Activated T-helper 2 cell treated with anti-CD3 and anti-CD28 coated beads, Interferon-gamma antibody, Interleukin-2, Interleukin-4, amounts not matched to agents 10 μg/mL and 5 μg/mL and 100 μg/mL, durations not matched to agents 14 hours and 24 hours and 36 hours (primary cell): ENCODE data around the gene AGAP1. TPM values are rescaled to one million over a fixed set of nuclear protein-coding genes. Genes with fewer than 3 reads are reported as not detected.

ENCODE experiments used
- DNase-seq: peaks from one replicate; pipeline ENCODE4 v3.0.0; 2021; ENCODE audit warnings: low spot score
- H3K27ac Mint-ChIP-seq: one replicate; pipeline ENCODE4 v1.8.0; 2021; ENCODE audit warnings: mixed read lengths
- H3K27me3 Mint-ChIP-seq: one replicate; pipeline ENCODE4 v1.8.0; 2021; ENCODE audit warnings: low read depth, mixed read lengths
- H3K36me3 Mint-ChIP-seq: one replicate; pipeline ENCODE4 v1.8.0; 2021; ENCODE audit warnings: low read depth, mixed read lengths
- H3K4me1 Mint-ChIP-seq: one replicate; pipeline ENCODE4 v1.8.0; 2021; ENCODE audit warnings: low read depth, mixed read lengths
- H3K4me3 Mint-ChIP-seq: one replicate; pipeline ENCODE4 v1.8.0; 2021; ENCODE audit warnings: low read depth, mild to moderate bottlenecking, moderate library complexity, mixed read lengths
- H3K9me3 Mint-ChIP-seq: one replicate; pipeline ENCODE4 v1.8.0; 2021; ENCODE audit warnings: mixed read lengths
- intact Hi-C: fragments of 100-400 bp; cut with micrococcal nuclease; formaldehyde crosslinking; loops from one replicate; pipeline ENCODE4 v1.15.1; 2023
- total RNA-seq: library from RNA; stranded (reverse); gene quantifications from 2 replicates; pipeline ENCODE4 v1.2.3, GENCODE V29; 2022

The AGAP1 gene
- total RNA-seq, 1 donor from 2014 or later: 1.8 TPM

DNA sequence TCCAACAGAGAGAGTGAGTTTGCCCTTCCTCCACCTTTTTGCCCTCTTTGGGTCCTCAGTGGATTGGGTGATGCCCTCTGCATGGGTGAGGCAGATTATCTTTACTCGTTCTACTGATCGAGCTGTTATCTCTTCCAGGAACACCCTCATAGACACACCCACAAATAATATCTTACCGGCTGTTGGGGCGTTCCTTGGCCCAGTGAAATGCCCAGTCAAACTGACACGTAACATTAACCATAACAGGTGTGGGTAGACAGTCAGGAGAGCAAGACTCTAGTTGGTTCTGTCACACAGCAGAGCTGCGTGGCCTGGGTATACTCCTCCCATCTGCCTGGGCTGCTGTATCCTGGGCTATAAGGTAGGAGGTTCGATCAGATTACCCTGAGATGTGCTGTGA, 144.1 kb downstream of the AGAP1 start:
- Mint-ChIP-seq H3K4me3 (no peak overlapping the region), H3K4me1 (peaks cover 1% of the 10 kb centered on the region), H3K9me3 (no peaks in the 10 kb centered on the region), H3K27me3 (peaks cover 4% of the 10 kb centered on the region), H3K36me3 (no peaks in the 10 kb centered on the region), H3K27ac (no peak overlapping the region)
- no peak for DNase-seq
- intact Hi-C loops: no loop called here

DNA sequence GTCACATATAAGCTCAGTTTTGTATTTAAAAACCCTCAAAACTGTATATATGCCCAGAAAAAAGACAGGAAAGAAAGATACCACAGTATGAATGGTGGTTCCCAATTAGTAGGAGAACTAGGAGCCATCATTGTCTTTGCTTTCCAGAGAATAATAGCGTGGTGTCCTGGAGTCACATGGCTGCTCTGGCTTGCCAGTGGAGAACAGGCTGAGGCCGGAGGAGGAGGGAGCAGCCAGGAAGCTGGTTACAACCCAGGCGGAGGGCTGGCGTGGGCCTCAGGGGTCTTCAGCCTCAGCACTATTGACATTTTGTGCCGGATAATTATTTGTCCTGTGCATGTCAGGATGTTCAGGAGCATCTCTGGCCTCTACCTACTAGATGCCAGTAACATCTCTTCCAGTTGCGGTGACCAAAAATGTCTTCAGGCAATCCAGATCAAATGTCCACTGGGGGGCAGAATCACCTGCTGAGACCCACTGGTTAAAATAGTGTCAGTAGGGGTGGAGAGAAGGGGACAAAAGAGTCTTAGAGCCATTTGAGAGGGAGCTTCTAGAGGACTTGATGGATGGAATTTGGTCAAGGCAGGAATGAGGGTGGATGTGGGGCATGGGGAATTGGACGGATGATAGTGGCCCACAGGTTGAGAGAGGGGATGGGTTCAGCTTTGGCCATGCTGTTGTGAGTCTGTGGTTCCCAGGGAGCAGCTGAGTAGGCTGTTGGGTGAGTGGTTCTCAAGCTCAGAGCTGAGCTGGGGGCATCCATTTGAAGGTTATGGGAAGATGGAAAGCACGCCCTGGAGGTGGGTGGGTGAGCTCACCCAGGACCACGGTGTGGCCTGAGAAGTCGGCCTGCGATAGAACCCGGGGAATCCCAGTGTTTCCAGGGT, 144.9 kb downstream of the AGAP1 start:
- intact Hi-C loops: no loop called here
- H3K4me3 Mint-ChIP-seq: no peak overlapping the region

DNA sequence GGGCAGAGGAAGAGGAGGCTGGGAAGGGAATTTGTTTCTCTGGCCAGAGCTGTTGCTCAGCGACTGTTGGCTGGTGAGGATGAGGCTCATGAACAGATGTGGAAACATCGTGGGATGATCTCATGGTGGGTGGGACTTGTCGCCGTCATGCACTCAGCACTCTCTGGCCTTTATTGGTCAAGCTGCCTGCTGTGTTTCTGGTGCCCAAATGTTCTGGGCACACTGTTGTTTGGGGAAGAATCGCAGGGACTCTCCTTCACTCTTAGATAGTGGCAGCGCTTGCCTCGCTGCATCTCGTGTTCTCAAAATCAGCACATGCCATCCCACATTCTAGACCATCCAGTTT, 145.6 kb downstream of the AGAP1 start:
- no peak for DNase-seq
- no peak overlapping the region for H3K4me3 Mint-ChIP-seq
- H3K27ac Mint-ChIP-seq: no peak overlapping the region
- no peaks in the 10 kb centered on the region for H3K36me3 Mint-ChIP-seq
- peaks cover 4% of the 10 kb centered on the region for H3K27me3 Mint-ChIP-seq
- H3K4me1 Mint-ChIP-seq: peaks cover 1% of the 10 kb centered on the region
- H3K9me3 Mint-ChIP-seq: no peaks in the 10 kb centered on the region
- intact Hi-C loops: no loop called here

More for the DNA sequence above, 144.9 kb downstream of the AGAP1 start:
- no peaks in the 10 kb centered on the region for H3K9me3 Mint-ChIP-seq
- peaks cover 1% of the 10 kb centered on the region for H3K4me1 Mint-ChIP-seq
- H3K27ac Mint-ChIP-seq: no peak overlapping the region
- H3K27me3 Mint-ChIP-seq: peaks cover 4% of the 10 kb centered on the region
- no peak for DNase-seq
- H3K36me3 Mint-ChIP-seq: no peaks in the 10 kb centered on the region

- no peak overlapping the region for H3K27ac Mint-ChIP-seq
- intact Hi-C loops: no loop called here
- H3K4me1 Mint-ChIP-seq: peaks cover 1% of the 10 kb centered on the region
- peaks cover 4% of the 10 kb centered on the region for H3K27me3 Mint-ChIP-seq
- H3K4me3 Mint-ChIP-seq: no peak overlapping the region
- DNase-seq: no peak
- no peaks in the 10 kb centered on the region for H3K9me3 Mint-ChIP-seq
- no peaks in the 10 kb centered on the region for H3K36me3 Mint-ChIP-seq
Observed at GRCh38 chr2:235639885-235640284, 146.0 kb downstream of the AGAP1 start.

DNA sequence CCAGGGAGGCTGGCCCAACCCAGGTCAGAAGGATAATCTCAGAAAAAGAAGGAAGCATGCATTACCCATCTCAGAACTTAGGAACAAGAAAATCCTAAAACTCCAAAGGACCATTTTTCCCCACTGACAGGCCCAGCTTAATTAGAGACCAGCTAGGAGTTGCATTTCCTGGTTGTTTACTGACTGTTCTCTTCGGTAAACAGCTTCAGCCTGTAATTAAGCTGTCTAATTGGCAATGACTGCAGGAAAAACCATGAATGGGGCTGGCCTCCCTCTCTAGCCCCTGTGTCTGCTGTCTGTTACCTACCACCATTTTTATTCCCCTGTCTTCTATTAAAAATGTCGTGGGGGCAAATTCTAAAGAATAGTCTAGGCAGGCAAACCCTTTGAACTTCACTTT, 146.5 kb downstream of the AGAP1 start:
- Mint-ChIP-seq H3K36me3 (no peaks in the 10 kb centered on the region), H3K4me1 (peaks cover 1% of the 10 kb centered on the region), H3K27me3 (peaks cover 4% of the 10 kb centered on the region), H3K4me3 (no peak overlapping the region), H3K27ac (no peak overlapping the region), H3K9me3 (no peaks in the 10 kb centered on the region)
- intact Hi-C loops: no loop called here
- no peak for DNase-seq

DNA sequence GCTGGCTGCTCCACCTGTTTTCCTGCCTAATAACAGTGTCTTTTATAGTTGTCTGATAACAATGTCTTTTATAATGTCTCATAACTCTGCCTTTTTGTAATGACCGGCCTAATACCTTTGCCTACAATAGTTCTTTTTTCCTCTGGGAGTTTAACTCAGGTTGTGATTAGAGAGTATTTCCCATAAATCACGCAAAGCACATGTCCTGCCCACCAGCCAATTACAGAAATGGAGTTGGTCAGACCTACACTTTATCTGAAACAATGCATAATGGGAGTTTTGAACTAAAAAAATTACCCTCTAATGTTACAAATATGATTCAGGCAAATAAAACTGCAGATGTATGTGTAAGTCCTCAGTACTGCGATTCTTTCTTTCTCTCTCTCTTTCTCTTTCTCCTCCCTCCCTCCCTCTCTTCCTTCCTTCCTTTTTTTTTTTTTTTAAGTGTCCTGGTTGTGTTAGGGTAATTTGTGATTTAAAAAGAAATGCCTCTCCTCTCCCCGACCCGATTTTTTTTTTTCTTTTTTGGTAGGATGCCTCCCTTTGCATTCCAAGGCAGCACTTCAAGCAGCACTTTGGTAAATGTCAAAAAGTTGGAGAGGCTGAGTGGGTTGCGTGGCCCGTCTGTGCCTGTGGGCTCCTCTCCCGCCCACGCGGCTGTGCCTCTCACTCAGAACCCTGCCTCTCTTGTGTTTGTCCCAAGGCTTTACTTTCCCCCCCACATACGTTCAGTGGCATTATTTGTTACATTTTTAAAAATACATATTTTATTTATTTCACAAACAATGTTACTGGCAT, 147.3 kb downstream of the AGAP1 start:
- Mint-ChIP-seq H3K27me3 (peaks cover 4% of the 10 kb centered on the region), H3K36me3 (no peaks in the 10 kb centered on the region), H3K4me3 (no peak overlapping the region), H3K9me3 (no peaks in the 10 kb centered on the region), H3K4me1 (peaks cover 1% of the 10 kb centered on the region), H3K27ac (no peak overlapping the region)
- intact Hi-C loops: no loop called here
- no peak for DNase-seq

DNA sequence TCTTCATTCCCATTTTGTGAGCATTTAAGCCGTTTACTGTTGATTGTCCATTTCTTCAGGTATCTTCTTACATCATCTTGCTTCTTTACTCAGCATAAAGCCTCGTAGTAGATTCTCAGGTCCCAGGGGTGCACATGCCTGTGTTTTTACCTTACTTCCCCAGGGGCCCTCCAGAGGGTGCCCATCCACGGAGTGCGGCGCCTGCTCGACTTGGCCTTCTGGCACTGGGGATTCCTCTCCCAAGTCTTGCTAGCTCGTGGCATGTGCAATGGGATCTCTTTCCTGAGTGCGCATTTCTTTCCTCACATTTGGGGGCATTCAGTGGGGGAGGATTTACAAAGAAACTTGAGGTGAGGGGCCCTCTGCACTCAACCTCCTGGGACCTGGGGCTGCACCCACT, 148.1 kb downstream of the AGAP1 start:
- H3K27ac Mint-ChIP-seq: no peak overlapping the region
- H3K4me1 Mint-ChIP-seq: peaks cover 1% of the 10 kb centered on the region
- H3K27me3 Mint-ChIP-seq: peaks cover 4% of the 10 kb centered on the region
- intact Hi-C loops: no loop called here
- no peak overlapping the region for H3K4me3 Mint-ChIP-seq
- no peaks in the 10 kb centered on the region for H3K9me3 Mint-ChIP-seq
- DNase-seq: no peak
- H3K36me3 Mint-ChIP-seq: no peaks in the 10 kb centered on the region

- H3K4me3 Mint-ChIP-seq: no peak overlapping the region
- H3K27ac Mint-ChIP-seq: no peak overlapping the region
- DNase-seq: no peak
- intact Hi-C loops: no loop called here
- no peaks in the 10 kb centered on the region for H3K9me3 Mint-ChIP-seq
- no peaks in the 10 kb centered on the region for H3K36me3 Mint-ChIP-seq
- H3K27me3 Mint-ChIP-seq: peaks cover 4% of the 10 kb centered on the region
- peaks cover 1% of the 10 kb centered on the region for H3K4me1 Mint-ChIP-seq
Observed at GRCh38 chr2:235642446-235643098, 148.7 kb downstream of the AGAP1 start.

DNA sequence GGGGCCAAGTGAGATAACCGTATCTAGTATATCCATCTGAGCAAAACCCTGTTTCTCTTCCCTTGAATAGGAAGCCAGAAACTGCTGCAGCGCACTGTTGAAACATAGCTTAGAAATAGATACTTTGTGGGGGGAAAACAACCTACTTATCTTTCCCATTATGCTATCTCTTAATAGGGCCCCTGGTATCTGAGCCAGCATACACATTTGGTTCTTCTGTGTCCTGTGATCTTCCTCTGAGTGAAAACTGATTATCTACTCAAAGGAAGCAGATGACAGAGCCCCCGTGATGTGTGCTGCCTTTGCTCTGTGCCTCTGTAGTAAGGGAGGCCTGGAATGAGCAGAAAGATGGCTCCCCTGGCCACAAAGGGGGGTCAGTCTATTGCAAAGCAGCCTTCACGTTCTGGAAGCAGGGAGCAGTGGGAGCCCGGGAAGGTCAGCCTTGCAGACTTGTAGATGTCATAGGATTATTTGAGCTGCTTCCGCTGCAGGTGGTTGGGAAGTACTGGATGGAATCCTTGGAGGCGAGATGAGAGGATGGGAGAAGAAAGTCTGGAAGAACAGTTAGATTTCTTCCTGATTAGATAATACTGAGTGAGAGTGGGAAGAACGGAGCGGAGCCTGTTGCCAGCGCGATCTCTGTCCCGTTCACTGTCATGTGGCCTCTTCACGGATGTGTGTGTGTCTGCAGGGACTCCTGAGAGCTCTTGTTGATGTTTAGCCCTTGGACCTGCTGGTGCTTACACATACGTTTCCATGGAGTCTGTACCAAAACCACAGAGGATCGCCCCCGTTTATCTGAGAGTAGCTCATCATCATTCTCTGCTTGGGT, 150.1 kb downstream of the AGAP1 start:
- DNase-seq: no peak
- H3K36me3 Mint-ChIP-seq: no peaks in the 10 kb centered on the region
- peaks cover 1% of the 10 kb centered on the region for H3K4me1 Mint-ChIP-seq
- H3K4me3 Mint-ChIP-seq: no peak overlapping the region
- H3K27ac Mint-ChIP-seq: no peak overlapping the region
- intact Hi-C loops: no loop called here
- H3K9me3 Mint-ChIP-seq: no peaks in the 10 kb centered on the region
- H3K27me3 Mint-ChIP-seq: peaks cover 4% of the 10 kb centered on the region

DNA sequence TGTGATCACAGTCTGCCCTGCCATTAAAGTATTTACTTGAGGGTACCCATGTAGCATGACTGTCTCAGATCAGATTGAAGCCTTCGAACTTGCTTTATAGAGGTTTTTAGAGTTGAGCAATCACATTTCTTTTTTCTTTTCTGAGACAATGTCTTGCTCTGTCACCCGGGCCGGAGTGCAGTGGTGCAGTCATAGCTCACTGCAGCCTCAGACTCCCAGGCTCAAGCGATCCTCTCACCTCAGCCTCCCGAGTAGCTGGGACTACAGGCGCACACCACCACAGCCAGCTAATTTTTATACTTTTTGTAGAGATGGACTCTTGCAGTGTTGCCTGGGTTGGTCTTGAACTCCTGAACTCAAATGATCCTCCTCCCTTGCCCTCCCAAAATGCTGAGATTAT, 153.4 kb downstream of the AGAP1 start:
- H3K27me3 Mint-ChIP-seq: peaks cover 2% of the 10 kb centered on the region
- intact Hi-C loops: no loop called here
- H3K36me3 Mint-ChIP-seq: no peaks in the 10 kb centered on the region
- H3K4me1 Mint-ChIP-seq: no peaks in the 10 kb centered on the region
- DNase-seq: no peak
- H3K9me3 Mint-ChIP-seq: no peaks in the 10 kb centered on the region
- no peak overlapping the region for H3K4me3 Mint-ChIP-seq
- H3K27ac Mint-ChIP-seq: no peak overlapping the region

DNA sequence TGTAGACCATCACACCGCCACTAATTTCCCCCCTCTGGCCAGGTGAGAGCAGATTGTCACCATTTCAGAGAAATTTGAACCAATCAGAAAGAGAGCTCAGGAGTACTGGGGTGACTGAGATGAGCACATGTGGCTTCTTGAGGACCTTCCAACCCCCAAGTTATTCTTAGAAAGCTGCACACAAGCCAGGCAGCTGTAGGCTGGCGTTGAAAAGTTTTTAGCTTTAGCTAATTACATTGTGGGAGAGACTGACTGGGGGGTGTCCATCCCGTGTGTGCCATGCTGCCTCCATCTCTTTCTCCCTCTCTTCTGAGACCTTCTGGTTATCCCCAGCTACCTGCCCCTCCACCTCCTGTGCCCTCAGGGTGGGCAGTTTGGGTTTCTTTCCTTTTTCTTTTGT, 154.0 kb downstream of the AGAP1 start:
- Mint-ChIP-seq H3K4me3 (no peak overlapping the region), H3K4me1 (no peaks in the 10 kb centered on the region), H3K27me3 (peaks cover 2% of the 10 kb centered on the region), H3K36me3 (no peaks in the 10 kb centered on the region), H3K9me3 (no peaks in the 10 kb centered on the region), H3K27ac (no peak overlapping the region)
- DNase-seq: no peak
- intact Hi-C loops: no loop called here

DNA sequence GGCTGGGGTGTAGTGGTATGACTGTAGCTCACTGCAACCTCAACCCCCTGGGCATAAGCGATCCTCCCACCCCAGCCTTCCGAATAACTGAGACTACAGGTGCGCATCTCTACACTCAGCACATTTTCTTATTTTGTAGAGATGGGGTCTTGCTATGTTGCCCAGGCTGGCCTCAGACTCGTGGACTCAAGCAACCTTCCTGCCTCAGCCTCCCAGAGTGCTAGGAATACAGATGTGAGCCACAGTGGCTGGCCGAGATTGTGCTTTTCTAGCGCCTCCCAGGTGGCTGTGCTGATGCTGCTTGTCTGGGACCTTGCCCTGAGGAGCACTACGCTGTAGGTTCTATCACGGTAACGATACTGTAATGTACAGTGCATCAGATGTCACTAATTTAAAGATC, 155.6 kb downstream of the AGAP1 start:
- Mint-ChIP-seq H3K4me3 (no peak overlapping the region), H3K4me1 (no peaks in the 10 kb centered on the region), H3K36me3 (no peaks in the 10 kb centered on the region), H3K27ac (no peak overlapping the region), H3K9me3 (no peaks in the 10 kb centered on the region), H3K27me3 (peaks cover 2% of the 10 kb centered on the region)
- DNase-seq: no peak
- intact Hi-C loops: no loop called here
